ENCODE data around the gene VSTM1.

DNA sequence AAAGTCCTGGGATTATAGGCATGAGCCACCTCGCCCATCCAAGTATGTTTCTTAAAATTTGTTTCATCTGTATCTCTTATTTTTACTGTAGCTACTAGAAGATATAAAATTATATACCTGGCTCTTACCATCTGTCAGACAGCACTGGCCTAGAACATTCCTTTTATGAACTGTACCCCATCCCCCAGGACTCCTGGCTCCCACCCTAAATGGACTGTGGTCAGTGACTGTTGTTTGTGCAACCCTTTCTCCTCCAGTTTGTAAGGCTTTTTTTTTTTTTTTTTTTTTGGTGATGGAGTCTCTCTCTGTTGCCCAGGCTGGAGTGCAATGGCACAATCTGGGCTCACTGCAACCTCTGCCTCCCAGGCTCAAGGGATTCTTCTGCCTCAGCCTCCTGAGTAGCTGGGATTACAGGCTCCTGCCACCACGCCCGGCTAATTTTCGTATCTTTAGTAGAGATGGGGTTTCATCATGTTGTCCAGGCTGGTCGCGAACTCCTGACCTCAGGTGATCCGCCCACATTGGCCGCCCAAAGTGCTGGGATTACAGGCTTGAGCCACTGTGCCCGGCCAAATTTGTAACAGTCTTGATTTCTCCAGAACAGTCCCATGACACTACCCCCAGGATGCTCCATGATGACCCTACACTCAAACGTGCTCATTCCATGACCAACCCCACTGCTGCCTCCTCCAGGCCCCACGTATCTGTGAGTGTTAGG, 41.5 kb upstream of the VSTM1 start:
- TF ChIP-seq, protein P1, sequence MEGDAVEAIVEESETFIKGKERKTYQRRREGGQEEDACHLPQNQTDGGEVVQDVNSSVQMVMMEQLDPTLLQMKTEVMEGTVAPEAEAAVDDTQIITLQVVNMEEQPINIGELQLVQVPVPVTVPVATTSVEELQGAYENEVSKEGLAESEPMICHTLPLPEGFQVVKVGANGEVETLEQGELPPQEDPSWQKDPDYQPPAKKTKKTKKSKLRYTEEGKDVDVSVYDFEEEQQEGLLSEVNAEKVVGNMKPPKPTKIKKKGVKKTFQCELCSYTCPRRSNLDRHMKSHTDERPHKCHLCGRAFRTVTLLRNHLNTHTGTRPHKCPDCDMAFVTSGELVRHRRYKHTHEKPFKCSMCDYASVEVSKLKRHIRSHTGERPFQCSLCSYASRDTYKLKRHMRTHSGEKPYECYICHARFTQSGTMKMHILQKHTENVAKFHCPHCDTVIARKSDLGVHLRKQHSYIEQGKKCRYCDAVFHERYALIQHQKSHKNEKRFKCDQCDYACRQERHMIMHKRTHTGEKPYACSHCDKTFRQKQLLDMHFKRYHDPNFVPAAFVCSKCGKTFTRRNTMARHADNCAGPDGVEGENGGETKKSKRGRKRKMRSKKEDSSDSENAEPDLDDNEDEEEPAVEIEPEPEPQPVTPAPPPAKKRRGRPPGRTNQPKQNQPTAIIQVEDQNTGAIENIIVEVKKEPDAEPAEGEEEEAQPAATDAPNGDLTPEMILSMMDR (IDR thresholded peaks at IDR 0.05; ENCODE audit: poor library complexity): no peak
- no peak for TF ChIP-seq EZH2phosphoT487 (IDR thresholded peaks at IDR 0.05; ENCODE audit: low read depth, severe bottlenecking, unreplicated experiment)

All from hepatocyte (in vitro differentiated cells).